Subcutaneous adipose tissue (tissue), 4 donors: ENCODE data around the gene PCGF5. TPM values are rescaled to one million over a fixed set of nuclear protein-coding genes. Genes with fewer than 3 reads are reported as not detected.

Experiments used
- CTCF ChIP-seq: fragments of 450-650 bp; IDR thresholded peaks from one replicate; pipeline ENCODE4 v1.5.1; 2016; ENCODE audit warnings: low read depth, mild to moderate bottlenecking, control low read depth, antibody characterized with exemption, moderate library complexity
- total RNA-seq, 4 donors: library from RNA; depleted of rRNA; stranded (reverse); fragments of >200 nt; gene quantifications; one replicate each; pipeline ENCODE4 v1.1.0, GENCODE V29; 2016

Gene PCGF5
- total RNA-seq, 4 donors from 2014 or later: 36.2 to 69.0 (median 43.3) TPM

- no peak for TF ChIP-seq CTCF
These were observed 29.4 kb upstream of the PCGF5 start for GRCh38 chr10:91190876-91191583.

GRCh38 chr10:91191584-91191919, 28.9 kb upstream of the PCGF5 start:
- TF ChIP-seq CTCF: no peak

- TF ChIP-seq CTCF: no peak
These were observed 25.8 kb upstream of the PCGF5 start for GRCh38 chr10:91194497-91195179.

GRCh38 chr10:91196268-91197048, 24.0 kb upstream of the PCGF5 start:
- TF ChIP-seq CTCF: no peak

GRCh38 chr10:91197127-91197526, 23.3 kb upstream of the PCGF5 start:
- no peak for TF ChIP-seq CTCF

- TF ChIP-seq CTCF: no peak
These were observed 21.7 kb upstream of the PCGF5 start for GRCh38 chr10:91198781-91199180.
